PC-9 (cell line): ENCODE data around the gene GLIPR2.

Source experiments
- EZH2 ChIP-seq: fragments of 200-600 bp; sonication (generic); IDR thresholded peaks from 2 replicates; pipeline ENCODE4 v1.8.0; 2017; ENCODE audit warnings: antibody characterized with exemption, low read depth
- TF ChIP-seq, protein P1 (sequence below): fragments of 200-600 bp; sonication (generic); conservative IDR thresholded peaks from 2 replicates; pipeline ENCODE4 v1.6.1; 2017; ENCODE audit warnings: mixed run types, antibody characterized with exemption, mild to moderate bottlenecking, moderate library complexity

DNA sequence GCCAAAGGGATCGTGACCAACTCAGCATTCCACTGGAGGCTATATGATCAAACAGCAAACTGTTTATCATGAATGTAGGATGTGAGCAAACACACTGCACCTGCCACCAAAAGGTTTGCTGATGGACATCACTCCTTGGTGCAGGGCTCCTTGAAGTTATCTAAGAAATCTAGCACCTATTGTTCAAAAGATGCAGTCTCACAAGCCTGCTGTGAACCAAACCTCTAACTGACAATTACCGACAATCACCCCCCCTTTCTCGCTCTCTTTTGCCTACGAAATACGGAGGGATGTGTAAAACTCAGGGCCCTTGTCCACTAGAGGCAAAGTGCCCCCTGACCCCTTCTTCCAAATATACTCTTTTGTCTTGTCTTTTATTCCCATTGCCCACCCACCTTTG lies 51.7 kb downstream of the GLIPR2 start:
- TF ChIP-seq, protein P1, sequence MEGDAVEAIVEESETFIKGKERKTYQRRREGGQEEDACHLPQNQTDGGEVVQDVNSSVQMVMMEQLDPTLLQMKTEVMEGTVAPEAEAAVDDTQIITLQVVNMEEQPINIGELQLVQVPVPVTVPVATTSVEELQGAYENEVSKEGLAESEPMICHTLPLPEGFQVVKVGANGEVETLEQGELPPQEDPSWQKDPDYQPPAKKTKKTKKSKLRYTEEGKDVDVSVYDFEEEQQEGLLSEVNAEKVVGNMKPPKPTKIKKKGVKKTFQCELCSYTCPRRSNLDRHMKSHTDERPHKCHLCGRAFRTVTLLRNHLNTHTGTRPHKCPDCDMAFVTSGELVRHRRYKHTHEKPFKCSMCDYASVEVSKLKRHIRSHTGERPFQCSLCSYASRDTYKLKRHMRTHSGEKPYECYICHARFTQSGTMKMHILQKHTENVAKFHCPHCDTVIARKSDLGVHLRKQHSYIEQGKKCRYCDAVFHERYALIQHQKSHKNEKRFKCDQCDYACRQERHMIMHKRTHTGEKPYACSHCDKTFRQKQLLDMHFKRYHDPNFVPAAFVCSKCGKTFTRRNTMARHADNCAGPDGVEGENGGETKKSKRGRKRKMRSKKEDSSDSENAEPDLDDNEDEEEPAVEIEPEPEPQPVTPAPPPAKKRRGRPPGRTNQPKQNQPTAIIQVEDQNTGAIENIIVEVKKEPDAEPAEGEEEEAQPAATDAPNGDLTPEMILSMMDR, result no peak
- no peak for TF ChIP-seq EZH2
